GM12892 (cell line): Measurements from ENCODE around the gene EYS.

ENCODE experiments used
- POLR2A ChIP-seq: IDR thresholded peaks from 2 replicates; pipeline ENCODE4 v1.6.1; 2011; ENCODE audit warnings: low read depth, low read length, control low read depth
- TAF1 ChIP-seq: IDR thresholded peaks from 2 replicates; pipeline ENCODE4 v1.6.1; 2011; ENCODE audit warnings: low read depth, mild to moderate bottlenecking, control low read depth, low read length, borderline replicate concordance

- TF ChIP-seq TAF1 (no peak), POLR2A (no peak)
Measured at GRCh38 chr6:65680232-65680631, 26.8 kb downstream of the EYS start.
